Endothelial cell of umbilical vein (primary cell): ENCODE results near the gene CMTM7. TPM values are rescaled to one million over a fixed set of nuclear protein-coding genes. Genes with fewer than 3 reads are reported as not detected.

Source experiments
- BruUV-seq: library from RNA; stranded (reverse); fragments of 400-500 nt; replicated peaks from 2 replicates; lab custom pipeline; 2021; lab: Mats Ljungman, UMichigan
- CTCF ChIA-PET: fragments of 300-600, 350-600 bp; sonication (Branson Sonifier 250); formaldehyde crosslinking; loops from one replicate; lab custom pipeline; 2021; ENCODE audit warnings: antibody characterized with exemption, inconsistent platforms; lab: Charles Lee
- POLR2A ChIA-PET: fragments of 300-600, 350-600 bp; sonication (Branson Sonifier 250); formaldehyde crosslinking; loops from one replicate; lab custom pipeline; 2021; ENCODE audit warnings: antibody characterized with exemption, inconsistent platforms; lab: Charles Lee
- DNase-seq: peaks from one replicate; pipeline ENCODE4 v3.0.0-alpha.2; 2011; ENCODE audit warnings: low read depth, low spot score
- FAIRE-seq: peaks from 2 replicates; lab custom pipeline; 2011; peaks lifted over from hg19 to GRCh38; lab: Jason Lieb, UNC
- H2AFZ ChIP-seq: 2 replicates; pipeline ENCODE4 v1.6.0; 2012; ENCODE audit warnings: low read depth, low read length, control low read depth, inconsistent platforms
- H3K27ac ChIP-seq: 2 replicates; pipeline ENCODE4 v1.5.1; 2011; ENCODE audit warnings: low read depth, mild to moderate bottlenecking, control low read depth, low read length, moderate library complexity; ENCODE audit not compliant: insufficient read depth
- H3K27me3 ChIP-seq, 2 experiments: 2 replicates each; pipeline versions ENCODE4 v1.6.0 to v1.6.1; 2011; ENCODE audit warnings: low read length in 2 of 2, mixed read lengths in 1 of 2; ENCODE audit not compliant: control insufficient read depth in 2 of 2, insufficient read depth in 2 of 2
- H3K36me3 ChIP-seq, 2 experiments: 2 replicates in 1 of 2; 3 replicates in 1 of 2; pipeline ENCODE4 v1.5.1; 2011; ENCODE audit warnings: low read length in 2 of 2, mild to moderate bottlenecking in 1 of 2, moderate library complexity in 1 of 2; ENCODE audit not compliant: control insufficient read depth in 2 of 2, insufficient read depth in 2 of 2; ENCODE audit errors: extremely low read depth in 1 of 2
- H3K4me1 ChIP-seq: 3 replicates; pipeline ENCODE4 v1.5.1; 2011; ENCODE audit warnings: mild to moderate bottlenecking, low read length; ENCODE audit not compliant: control insufficient read depth, insufficient read depth; ENCODE audit errors: extremely low read depth
- H3K4me2 ChIP-seq: 2 replicates; pipeline ENCODE4 v1.6.1; 2011; ENCODE audit warnings: low read length, control low read depth, mixed read lengths; ENCODE audit not compliant: insufficient read depth
- H3K4me3 ChIP-seq, 3 experiments: fragments of 200-600 bp in 1 of 3; sonication (generic), shearing (Covaris generic) in 1 of 3; replicated peaks in 1 of 3; 2 replicates each; pipeline ENCODE4 v1.5.1; 2011 to 2016; ENCODE audit warnings: control low read depth in 3 of 3, low read length in 3 of 3, mild to moderate bottlenecking in 2 of 3, inconsistent platforms in 1 of 3, low read depth in 1 of 3, moderate library complexity in 1 of 3; ENCODE audit not compliant: insufficient read depth in 1 of 3
- H3K79me2 ChIP-seq: 2 replicates; pipeline ENCODE4 v1.6.0; 2012; ENCODE audit warnings: low read length, inconsistent platforms; ENCODE audit not compliant: control insufficient read depth, insufficient read depth
- H3K9ac ChIP-seq: replicated peaks from 2 replicates; pipeline ENCODE3; 2011; ENCODE audit warnings: low read length, control low read depth; ENCODE audit not compliant: insufficient read depth; ENCODE audit errors: extremely low read depth
- H3K9me1 ChIP-seq: replicated peaks from 3 replicates; pipeline ENCODE4 v1.6.0; 2011; ENCODE audit warnings: mild to moderate bottlenecking, low read length; ENCODE audit not compliant: control insufficient read depth, insufficient read depth; ENCODE audit errors: extremely low read depth
- H3K9me3 ChIP-seq: replicated peaks from 2 replicates; pipeline ENCODE4 v1.5.1; 2012; ENCODE audit warnings: low read length, inconsistent platforms; ENCODE audit not compliant: control insufficient read depth, insufficient read depth
- H4K20me1 ChIP-seq: replicated peaks from 2 replicates; pipeline ENCODE3; 2011; ENCODE audit warnings: mild to moderate bottlenecking, low read length; ENCODE audit not compliant: control insufficient read depth, insufficient read depth; ENCODE audit errors: extremely low read depth
- CTCF ChIP-seq, 2 donors: IDR thresholded peaks; 1 replicate in 1 of 2; 2 replicates in 1 of 2; pipeline ENCODE4 v1.5.1; 2011; ENCODE audit warnings: low read length in 2 of 2, mild to moderate bottlenecking in 2 of 2, moderate library complexity in 2 of 2, control low read depth in 1 of 2, inconsistent platforms in 1 of 2, low read depth in 1 of 2; ENCODE audit not compliant: insufficient read depth in 1 of 2; ENCODE audit errors: extremely low read depth in 1 of 2
- EZH2 ChIP-seq: IDR thresholded peaks from 2 replicates; pipeline ENCODE4 v1.6.1; 2012; ENCODE audit warnings: borderline replicate concordance, low read depth, mild to moderate bottlenecking, moderate library complexity, low read length, inconsistent platforms; ENCODE audit not compliant: severe bottlenecking
- FOS ChIP-seq: IDR thresholded peaks from 2 replicates; pipeline ENCODE4 v1.6.1; 2011; ENCODE audit warnings: mild to moderate bottlenecking, low read length, moderate library complexity, borderline replicate concordance; ENCODE audit not compliant: insufficient read depth
- JUN ChIP-seq: IDR thresholded peaks from 2 replicates; pipeline ENCODE4 v1.6.1; 2011; ENCODE audit warnings: borderline replicate concordance, low read depth; ENCODE audit not compliant: insufficient read length, insufficient read depth
- MAX ChIP-seq: IDR thresholded peaks from 2 replicates; pipeline ENCODE4 v1.6.1; 2011; ENCODE audit not compliant: insufficient read depth, insufficient read length
- MYC ChIP-seq: IDR thresholded peaks from one replicate; pipeline ENCODE4 v1.6.1; 2011; ENCODE audit warnings: mild to moderate bottlenecking, low read depth, low read length
- POLR2A ChIP-seq: IDR thresholded peaks from 2 replicates; pipeline ENCODE4 v1.6.1; 2012; ENCODE audit warnings: low read depth, mild to moderate bottlenecking, control low read depth, low read length
- POLR2AphosphoS5 ChIP-seq: IDR thresholded peaks from 2 replicates; pipeline ENCODE4 v1.6.1; 2012; ENCODE audit warnings: low read depth, mild to moderate bottlenecking, control low read depth, low read length, moderate library complexity; ENCODE audit not compliant: insufficient read depth
- dilution Hi-C: fragments of 300-500 bp; cut with MboI; formaldehyde crosslinking; loops from one replicate; pipeline ENCODE4 v1.15.0; 2019; ENCODE audit warnings: low sequenced_read_pairs; ENCODE audit not compliant: extremely low pct_ligation_motif_present
- intact Hi-C: fragments of 100-400 bp; cut with micrococcal nuclease; formaldehyde crosslinking; loops from one replicate; pipeline ENCODE4 v1.10.0; 2022
- polyA plus RNA-seq, 4 experiments: library from polyadenylated mRNA; depleted of rRNA in 3 of 4; stranded (reverse) in 3 of 4; unstranded in 1 of 4; fragments of >200 nt; gene quantifications; 2 replicates each; pipeline versions ENCODE4 v1.2.1 to v1.2.3, GENCODE V29; 2011 to 2012; ENCODE audit warnings: missing spikeins in 1 of 4
- total RNA-seq: library from RNA; stranded (reverse); gene quantifications from 2 replicates; pipeline ENCODE4 v1.2.3, GENCODE V29; 2021

Gene CMTM7
- total and polyA plus RNA-seq, 2 donors (not counting 3 experiments of a cell fraction or from before 2014, with no cell fraction given), result 44.7 to 88.5 TPM

- H3K27me3 ChIP-seq, result no peaks in the 10 kb centered on the region
- DNase-seq, result no peak
- dilution Hi-C loops, result no loop called here
- FAIRE-seq, result no peak
- H3K79me2 ChIP-seq, result peaks cover 21% of the 10 kb centered on the region
- H3K9me1 ChIP-seq, result no peaks in the 10 kb centered on the region
- H3K27ac ChIP-seq, result no peak overlapping the region
- no peaks in the 10 kb centered on the region for H3K9me3 ChIP-seq
- BruUV-seq, result no TSS peak
- no peaks in the 10 kb centered on the region for H3K4me1 ChIP-seq
- peaks cover 3 to 21% of the 10 kb centered on the region in 2 experiments for H3K36me3 ChIP-seq
- H2AFZ ChIP-seq, result no peak overlapping the region
- ChIA-PET POLR2A (no interaction called here), CTCF (interaction anchor here (1.2 to 1.7 kb wide), 4 partner anchors 18 to 75 kb away, joined by 3 to 7 read pairs (median 4); no protein-coding TSS in a partner anchor)
- H3K4me3 ChIP-seq, result no peak overlapping the region
- no peaks in the 10 kb centered on the region for H4K20me1 ChIP-seq
- no peak overlapping the region for H3K9ac ChIP-seq
- H3K4me2 ChIP-seq, result no peak overlapping the region
- TF ChIP-seq POLR2AphosphoS5 (no peak), MYC (no peak), MAX (no peak), JUN (no peak), FOS (no peak), POLR2A (no peak), EZH2 (no peak), CTCF (IDR thresholded peaks at IDR 0.05; ENCODE audit: extremely low read depth in 1 of 2, insufficient read depth in 1 of 2, low read depth in 1 of 2, low read length in 2 of 2) (no peak)
- intact Hi-C loops, result no loop called here
These were observed 58.0 kb downstream of the CMTM7 start for GRCh38 chr3:32449691-32450090.
